ENCODE measurements around the gene SLC2A10.

GRCh38 chr20:46764068-46764467 lies 54.6 kb downstream of the SLC2A10 start:
- no peak for TF ChIP-seq PATZ1 (CRISPR knock-in tag; IDR thresholded peaks at IDR 0.05; ENCODE audit: borderline replicate concordance)
- TF ChIP-seq ZFP30 (CRISPR knock-in tag; IDR thresholded peaks at IDR 0.05): no peak
- no peak for TF ChIP-seq CSDC2 (CRISPR knock-in tag; IDR thresholded peaks at IDR 0.05)
- TF ChIP-seq RARB (CRISPR knock-in tag; IDR thresholded peaks at IDR 0.05): no peak

Data from SK-N-SH treated with all-trans-retinoic acid at 6 μM for 48 hours (cell line).